Natural killer cell treated with Interleukin-12 subunit alpha and Interleukin-12 subunit beta and Interleukin-15 and Interleukin-18, amount 100 ng/mL, for 72 hours (primary cell): ENCODE results near the gene SMIM30. TPM values are rescaled to one million over a fixed set of nuclear protein-coding genes. Genes with fewer than 3 reads are reported as not detected.

ENCODE experiments used
- ATAC-seq, 2 donors: fragments of 150-1000 bp; cut with Tn5 transposase in 1 of 2; sonication (Bioruptor Pico), chemical (Tn5 transposase) in 1 of 2; 2 replicates each; pipeline ENCODE4 v1.10.0; 2021
- DNase-seq: peaks from one replicate; pipeline ENCODE4 v3.0.0; 2022; ENCODE audit warnings: low spot score
- H3K27ac Mint-ChIP-seq, 2 donors: 1 replicate in 1 of 2; 2 replicates in 1 of 2; pipeline ENCODE4 v1.8.0; 2022; ENCODE audit warnings: mixed read lengths in 2 of 2, mild to moderate bottlenecking in 1 of 2, moderate library complexity in 1 of 2
- H3K27me3 Mint-ChIP-seq, 2 donors: 1 replicate in 1 of 2; 2 replicates in 1 of 2; pipeline ENCODE4 v1.8.0; 2022; ENCODE audit warnings: mixed read lengths in 2 of 2
- H3K36me3 Mint-ChIP-seq: one replicate; pipeline ENCODE4 v1.8.0; 2022; ENCODE audit warnings: mixed read lengths
- H3K4me1 Mint-ChIP-seq, 2 donors: 1 replicate in 1 of 2; 2 replicates in 1 of 2; pipeline ENCODE4 v1.8.0; 2022; ENCODE audit warnings: low read depth in 2 of 2, mixed read lengths in 2 of 2, mild to moderate bottlenecking in 1 of 2
- H3K4me3 Mint-ChIP-seq: one replicate; pipeline ENCODE4 v1.8.0; 2022; ENCODE audit warnings: mixed read lengths
- H3K9me3 Mint-ChIP-seq: 2 replicates; pipeline ENCODE4 v1.8.0; 2022; ENCODE audit warnings: mixed read lengths
- total RNA-seq, 2 donors: library from RNA; stranded (reverse); gene quantifications; one replicate each; pipeline ENCODE4 v1.2.3, GENCODE V29; 2022

Gene SMIM30
- total RNA-seq, 2 donors from 2014 or later = 26.3 to 32.4 TPM

GRCh38 chr7:113087071-113087998 lies 31.0 kb downstream of the SMIM30 start:
- H3K36me3 Mint-ChIP-seq = no peaks in the 10 kb centered on the region
- peak in 1 of 2 donors; percentile 49 for ATAC-seq
- peaks cover 0 to 4% of the 10 kb centered on the region in 2 donors for H3K4me1 Mint-ChIP-seq
- no peak overlapping the region for H3K27ac Mint-ChIP-seq
- peaks cover 20 to 45% of the 10 kb centered on the region in 2 donors for H3K27me3 Mint-ChIP-seq
- peak overlapping the region; percentile 45 for H3K4me3 Mint-ChIP-seq
- no peaks in the 10 kb centered on the region for H3K9me3 Mint-ChIP-seq
- DNase-seq = no peak

- no peaks in the 10 kb centered on the region for H3K36me3 Mint-ChIP-seq
- no peak for DNase-seq
- no peaks in the 10 kb centered on the region for H3K9me3 Mint-ChIP-seq
- peaks cover 16 to 39% of the 10 kb centered on the region in 2 donors for H3K27me3 Mint-ChIP-seq
- peak within 1 kb of the TSS; percentile 45 for H3K4me3 Mint-ChIP-seq
- H3K27ac Mint-ChIP-seq = no peak within 1 kb of the TSS
- ATAC-seq = peak; percentile 59
- H3K4me1 Mint-ChIP-seq = peaks cover 0 to 4% of the 10 kb centered on the region in 2 donors
Observed at GRCh38 chr7:113086431-113086888, 31.9 kb downstream of the SMIM30 start, which contains the start of gene GPR85. GPR85 (minus strand) TSS chr7:113086827; CDS start chr7:113084721, 2,106 bp downstream.

- Mint-ChIP-seq H3K4me3 (peak overlapping the region; percentile 30), H3K4me1 (peaks cover 0 to 4% of the 10 kb centered on the region in 2 donors), H3K9me3 (no peaks in the 10 kb centered on the region), H3K27me3 (peaks cover 16 to 39% of the 10 kb centered on the region in 2 donors), H3K36me3 (no peaks in the 10 kb centered on the region), H3K27ac (no peak overlapping the region)
- ATAC-seq (no peak), DNase-seq (no peak)
Observed at GRCh38 chr7:113085781-113086390, 32.5 kb downstream of the SMIM30 start.

GRCh38 chr7:113084496-113085172 lies 33.7 kb downstream of the SMIM30 start:
- no peak overlapping the region for H3K27ac Mint-ChIP-seq
- no peak for DNase-seq
- no peak for ATAC-seq
- H3K9me3 Mint-ChIP-seq = no peaks in the 10 kb centered on the region
- H3K4me3 Mint-ChIP-seq = no peak overlapping the region
- H3K27me3 Mint-ChIP-seq = peaks cover 16 to 43% of the 10 kb centered on the region in 2 donors
- peaks cover 0 to 4% of the 10 kb centered on the region in 2 donors for H3K4me1 Mint-ChIP-seq
- no peaks in the 10 kb centered on the region for H3K36me3 Mint-ChIP-seq

- Mint-ChIP-seq H3K27me3 (peaks cover 16 to 45% of the 10 kb centered on the region in 2 donors), H3K27ac (no peak overlapping the region), H3K9me3 (no peaks in the 10 kb centered on the region)
Observed at GRCh38 chr7:113083816-113084495, 34.4 kb downstream of the SMIM30 start.

GRCh38 chr7:113083132-113083815 lies 35.1 kb downstream of the SMIM30 start:
- Mint-ChIP-seq H3K27ac (no peak overlapping the region), H3K4me1 (peaks cover 0 to 4% of the 10 kb centered on the region in 2 donors), H3K9me3 (no peaks in the 10 kb centered on the region), H3K4me3 (no peak overlapping the region), H3K36me3 (no peaks in the 10 kb centered on the region), H3K27me3 (peaks cover 16 to 45% of the 10 kb centered on the region in 2 donors)
- ATAC-seq (no peak), DNase-seq (no peak)

More at GRCh38 chr7:113083816-113084495, 34.4 kb downstream of the SMIM30 start:
- DNase-seq = no peak
- Mint-ChIP-seq H3K36me3 (no peaks in the 10 kb centered on the region), H3K4me1 (peaks cover 0 to 4% of the 10 kb centered on the region in 2 donors), H3K4me3 (no peak overlapping the region)
- no peak for ATAC-seq

GRCh38 chr7:113078331-113078730 lies 40.0 kb downstream of the SMIM30 start:
- DNase-seq = no peak
- peaks cover 0 to 21% of the 10 kb centered on the region in 2 donors for H3K27me3 Mint-ChIP-seq
- no peak overlapping the region for H3K4me3 Mint-ChIP-seq
- H3K9me3 Mint-ChIP-seq = no peaks in the 10 kb centered on the region
- H3K36me3 Mint-ChIP-seq = no peaks in the 10 kb centered on the region
- ATAC-seq = no peak
- H3K4me1 Mint-ChIP-seq = no peaks in the 10 kb centered on the region
- no peak overlapping the region for H3K27ac Mint-ChIP-seq

- DNase-seq (no peak), ATAC-seq (no peak)
- Mint-ChIP-seq H3K9me3 (no peaks in the 10 kb centered on the region), H3K36me3 (no peaks in the 10 kb centered on the region), H3K4me1 (no peaks in the 10 kb centered on the region), H3K4me3 (no peak overlapping the region), H3K27ac (no peak overlapping the region), H3K27me3 (peaks cover 0 to 22% of the 10 kb centered on the region in 2 donors)
Observed at GRCh38 chr7:113076703-113077102, 41.7 kb downstream of the SMIM30 start.

- no peak overlapping the region for H3K4me3 Mint-ChIP-seq
- H3K9me3 Mint-ChIP-seq = peaks cover 2% of the 10 kb centered on the region
- DNase-seq (no peak), ATAC-seq (no peak)
- no peaks in the 10 kb centered on the region for H3K4me1 Mint-ChIP-seq
- no peak overlapping the region for H3K27ac Mint-ChIP-seq
- peaks cover under 1 to 32% of the 10 kb centered on the region in 2 donors for H3K27me3 Mint-ChIP-seq
- no peaks in the 10 kb centered on the region for H3K36me3 Mint-ChIP-seq
Observed at GRCh38 chr7:113071465-113071864, 46.9 kb downstream of the SMIM30 start.

Other genes starting within 250 kb of the SMIM30 start
- gene GPR85, start 31.7 kb downstream of the SMIM30 start, total RNA-seq = under 1 TPM in 1 of 2 donors, not detected in 1; 0.08 TPM